ENCODE measurements around the gene ASB8.

GRCh38 chr12:48192861-48193260, 35.5 kb upstream of the ASB8 start:
- TF ChIP-seq CTCF (IDR thresholded peaks at IDR 0.05 in 4 of 5, conservative IDR thresholded peaks at IDR 0.05 in 1 of 5) (no peak), POLR2A (IDR thresholded peaks at IDR 0.05) (no peak)

All from gastrocnemius medialis (tissue), 4 donors.